MM.1S (cell line): ENCODE measurements around the gene LRRC74B.
"Not testable (repeated sequence)": the region's sequence is repeated elsewhere in the genome, so short reads cannot be mapped to it uniquely, and the experiment has no call there.

ENCODE experiments used
- CTCF ChIP-seq: fragments of 300-600 bp; sonication (generic); IDR thresholded peaks from 2 replicates; pipeline ENCODE4 v1.5.1; 2016; ENCODE audit warnings: antibody characterized with exemption, low read length, mixed read lengths
- EZH2 ChIP-seq: fragments of 300-600 bp; sonication (generic); optimal IDR thresholded peaks from 2 replicates; pipeline ENCODE3; 2017; ENCODE audit warnings: low read depth, mild to moderate bottlenecking, antibody characterized with exemption, low read length, mixed read lengths
- EZH2phosphoT487 ChIP-seq: fragments of 300-600 bp; sonication (generic); IDR thresholded peaks from 2 replicates; pipeline ENCODE4 v1.6.1; 2018; ENCODE audit warnings: antibody characterized with exemption, low read length

DNA sequence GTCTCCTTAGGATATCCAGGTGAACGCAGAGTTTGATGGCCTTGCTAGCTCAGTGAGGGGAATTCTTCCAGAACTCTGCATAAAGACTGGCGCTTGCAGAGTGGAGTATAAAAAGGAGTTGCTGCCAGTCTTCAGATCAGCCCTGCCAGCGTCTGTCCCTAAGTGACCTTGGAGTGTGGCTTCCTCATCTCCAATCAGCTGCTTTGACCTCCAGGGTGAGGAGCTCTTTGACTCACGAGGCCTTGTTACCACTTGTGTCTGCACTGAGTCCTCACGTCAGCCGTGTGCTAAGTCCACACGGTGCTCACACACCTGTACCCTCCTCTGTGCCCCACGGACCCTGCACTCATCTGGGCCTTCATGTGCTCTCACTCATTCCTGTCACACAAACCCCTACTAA is 14.6 kb downstream of the LRRC74B start:
- not testable (repeated sequence) for TF ChIP-seq EZH2phosphoT487, CTCF, EZH2
